GM12873 (cell line): ENCODE measurements around the gene HTT.

Experiments used
- CTCF ChIP-seq: IDR thresholded peaks from 2 replicates; pipeline ENCODE4 v1.5.1; 2012; ENCODE audit warnings: low read depth, mild to moderate bottlenecking, moderate library complexity, low read length, control low read depth; ENCODE audit not compliant: insufficient read depth; ENCODE audit errors: missing control alignments

The HTT gene

DNA sequence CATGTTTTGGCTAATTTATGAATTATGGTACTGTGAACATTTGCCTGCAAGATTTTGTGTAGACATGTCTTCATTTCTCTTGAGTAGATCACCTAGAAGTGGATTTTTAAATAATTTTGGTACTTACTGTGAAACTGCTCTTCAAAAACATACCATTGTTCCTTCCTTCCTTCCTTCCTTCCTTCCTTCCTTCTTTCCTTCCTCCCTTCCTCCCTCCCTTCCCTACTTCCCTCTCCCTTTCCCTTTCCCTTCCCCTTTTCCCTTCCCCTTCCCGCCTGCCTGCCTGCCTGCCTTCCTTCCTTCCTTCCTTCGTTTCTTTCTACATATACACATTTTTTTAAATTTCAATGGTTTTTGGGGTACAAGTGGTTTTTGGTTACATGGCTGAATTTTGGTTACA is 63.4 kb downstream of the HTT start:
- TF ChIP-seq CTCF = no peak

GRCh38 chr4:3145234-3145924 is 70.9 kb downstream of the HTT start:
- TF ChIP-seq CTCF = no peak

GRCh38 chr4:3148926-3149325 is 74.4 kb downstream of the HTT start:
- no peak for TF ChIP-seq CTCF

- no peak for TF ChIP-seq CTCF
Measured at GRCh38 chr4:3157366-3157765, 82.9 kb downstream of the HTT start.

DNA sequence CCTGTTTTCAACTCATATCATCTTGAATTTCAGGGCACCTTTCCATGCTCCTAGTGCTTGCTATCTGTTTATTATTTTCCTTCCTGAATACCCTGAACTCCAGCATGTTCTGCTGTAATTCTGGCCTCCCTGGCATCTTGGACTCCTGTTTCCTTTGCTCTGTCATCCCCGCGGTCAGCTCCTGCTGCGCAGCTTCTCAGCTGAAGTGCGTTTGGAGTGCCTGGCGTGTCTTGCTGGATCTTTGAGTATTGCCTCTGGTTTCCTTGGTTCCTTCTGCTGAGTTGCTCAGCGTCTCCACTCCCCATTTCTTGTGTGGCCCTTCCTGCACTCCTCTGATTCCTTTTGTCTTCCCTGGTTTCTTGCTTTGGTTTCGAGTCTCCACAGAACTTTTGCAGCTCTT is 84.4 kb downstream of the HTT start:
- no peak for TF ChIP-seq CTCF

DNA sequence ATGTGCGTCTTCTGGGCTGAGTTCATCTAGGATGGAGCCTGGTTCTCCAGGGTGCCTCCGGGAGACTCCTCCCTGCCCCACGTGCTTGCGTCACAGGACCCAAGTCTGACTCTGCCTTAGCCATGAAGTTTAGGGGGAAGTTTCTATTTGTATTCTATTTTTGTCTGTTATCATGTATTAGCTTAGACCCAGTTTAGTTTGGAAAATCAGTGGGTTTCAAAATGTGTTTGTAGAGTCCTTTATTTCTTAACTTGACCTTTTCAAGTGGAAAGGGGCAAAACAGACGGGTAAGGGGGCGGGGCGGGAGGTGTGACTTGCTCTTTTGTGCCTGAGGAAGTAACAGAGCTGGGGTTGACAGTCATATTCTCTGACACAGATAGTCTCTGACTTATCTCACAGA is 86.0 kb downstream of the HTT start:
- TF ChIP-seq CTCF = no peak

GRCh38 chr4:3168029-3168428 is 93.5 kb downstream of the HTT start:
- no peak for TF ChIP-seq CTCF
